Transverse colon (tissue), 4 donors: ENCODE data around the gene SERGEF.

Experiments used
- CTCF ChIP-seq, 5 experiments: fragments of 200-600 bp in 3 of 5; fragments of 450-650 bp in 2 of 5; sonication (generic) in 3 of 5; IDR thresholded peaks; 1 replicate in 2 of 5; 2 replicates in 3 of 5; pipeline ENCODE4 v1.5.1; 2016 to 2017; ENCODE audit warnings: antibody characterized with exemption in 5 of 5, inconsistent platforms in 3 of 5, mild to moderate bottlenecking in 2 of 5, moderate library complexity in 1 of 5
- POLR2A ChIP-seq: fragments of 450-650 bp; IDR thresholded peaks from one replicate; pipeline ENCODE4 v1.6.1; 2016; ENCODE audit warnings: antibody characterized with exemption, mild to moderate bottlenecking, moderate library complexity
- POLR2AphosphoS5 ChIP-seq, 3 donors: sonication (generic); formaldehyde crosslinking; IDR thresholded peaks; one replicate each; pipeline ENCODE4 v1.6.1; 2016; ENCODE audit warnings: antibody characterized with exemption in 3 of 3

GRCh38 chr11:17783878-17784277 is 229.0 kb downstream of the SERGEF start:
- TF ChIP-seq CTCF (IDR thresholded peaks at IDR 0.05) (no peak), POLR2A (no peak), POLR2AphosphoS5 (IDR thresholded peaks at IDR 0.05) (no peak)
